Tibial nerve (tissue), 3 donors: ENCODE data around the gene AGBL1.

ENCODE experiments used
- POLR2A ChIP-seq, 2 donors: fragments of 450-650 bp; IDR thresholded peaks; one replicate each; pipeline ENCODE4 v1.6.1; 2017; ENCODE audit warnings: antibody characterized with exemption in 2 of 2, mild to moderate bottlenecking in 2 of 2, moderate library complexity in 2 of 2
- TF ChIP-seq, protein P1 (sequence below), 5 experiments: fragments of 200-600 bp in 3 of 5; fragments of 450-650 bp in 2 of 5; sonication (generic) in 3 of 5; IDR thresholded peaks; one replicate each; pipeline ENCODE4 v1.5.1; 2016 to 2019; ENCODE audit warnings: antibody characterized with exemption in 5 of 5, mild to moderate bottlenecking in 3 of 5, moderate library complexity in 2 of 5

DNA sequence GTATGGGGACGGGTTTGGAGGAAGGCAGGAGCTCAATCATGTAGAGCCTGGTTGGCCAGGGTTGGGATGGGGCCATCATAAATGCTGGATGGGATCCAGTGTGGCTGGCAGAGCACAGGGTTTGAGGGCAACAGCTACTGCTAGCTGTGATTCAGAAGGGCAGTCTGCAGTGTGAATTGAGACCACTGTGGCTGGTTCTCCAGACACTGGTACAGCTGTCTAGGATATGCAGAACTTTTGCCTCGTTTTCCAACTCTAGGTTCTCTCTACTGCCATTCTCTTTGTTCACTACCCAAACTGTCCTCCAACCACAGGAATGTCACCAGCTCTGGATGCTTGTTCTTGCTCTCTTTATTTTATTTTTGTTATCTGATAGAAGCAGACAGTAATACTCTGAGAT is 543.6 kb downstream of the AGBL1 start:
- TF ChIP-seq, protein P1, sequence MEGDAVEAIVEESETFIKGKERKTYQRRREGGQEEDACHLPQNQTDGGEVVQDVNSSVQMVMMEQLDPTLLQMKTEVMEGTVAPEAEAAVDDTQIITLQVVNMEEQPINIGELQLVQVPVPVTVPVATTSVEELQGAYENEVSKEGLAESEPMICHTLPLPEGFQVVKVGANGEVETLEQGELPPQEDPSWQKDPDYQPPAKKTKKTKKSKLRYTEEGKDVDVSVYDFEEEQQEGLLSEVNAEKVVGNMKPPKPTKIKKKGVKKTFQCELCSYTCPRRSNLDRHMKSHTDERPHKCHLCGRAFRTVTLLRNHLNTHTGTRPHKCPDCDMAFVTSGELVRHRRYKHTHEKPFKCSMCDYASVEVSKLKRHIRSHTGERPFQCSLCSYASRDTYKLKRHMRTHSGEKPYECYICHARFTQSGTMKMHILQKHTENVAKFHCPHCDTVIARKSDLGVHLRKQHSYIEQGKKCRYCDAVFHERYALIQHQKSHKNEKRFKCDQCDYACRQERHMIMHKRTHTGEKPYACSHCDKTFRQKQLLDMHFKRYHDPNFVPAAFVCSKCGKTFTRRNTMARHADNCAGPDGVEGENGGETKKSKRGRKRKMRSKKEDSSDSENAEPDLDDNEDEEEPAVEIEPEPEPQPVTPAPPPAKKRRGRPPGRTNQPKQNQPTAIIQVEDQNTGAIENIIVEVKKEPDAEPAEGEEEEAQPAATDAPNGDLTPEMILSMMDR (IDR thresholded peaks at IDR 0.05) = no peak
- no peak for TF ChIP-seq POLR2A (IDR thresholded peaks at IDR 0.05)
